ENCODE results near the gene CXCR6. TPM values are rescaled to one million over a fixed set of nuclear protein-coding genes. Genes with fewer than 3 reads are reported as not detected.

CXCR6 gene
- total and polyA plus RNA-seq, 2 of the 13 experiments (the other 11 are each of a cell fraction or from before 2014, with no cell fraction given): not detected

DNA sequence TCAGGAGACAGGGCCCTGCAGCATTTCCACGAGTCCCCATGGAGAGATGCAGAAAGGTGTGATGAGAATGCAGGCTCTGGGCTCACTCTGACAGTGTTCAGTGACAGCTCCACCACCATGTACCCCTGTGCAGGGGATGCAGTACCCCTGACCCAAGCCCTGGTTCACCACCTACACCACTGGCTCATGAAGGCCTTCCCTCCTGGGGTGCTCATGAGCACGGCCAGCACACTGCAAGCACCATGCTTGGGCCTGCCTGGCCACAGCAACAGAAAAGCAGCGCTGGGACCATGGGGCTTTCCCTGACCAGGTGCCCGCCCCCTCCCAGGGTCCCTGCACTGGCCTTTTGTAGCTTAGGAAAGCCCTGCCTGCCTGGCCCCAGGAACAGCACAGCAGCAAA, 6.2 kb downstream of the CXCR6 start (continued):
- no peak for TF ChIP-seq ZFP91 (CRISPR knock-in tag; IDR thresholded peaks at IDR 0.05; ENCODE audit: borderline replicate concordance)
- TF ChIP-seq ZNF704 (CRISPR knock-in tag; IDR thresholded peaks at IDR 0.05; ENCODE audit: borderline replicate concordance): no peak

DNA sequence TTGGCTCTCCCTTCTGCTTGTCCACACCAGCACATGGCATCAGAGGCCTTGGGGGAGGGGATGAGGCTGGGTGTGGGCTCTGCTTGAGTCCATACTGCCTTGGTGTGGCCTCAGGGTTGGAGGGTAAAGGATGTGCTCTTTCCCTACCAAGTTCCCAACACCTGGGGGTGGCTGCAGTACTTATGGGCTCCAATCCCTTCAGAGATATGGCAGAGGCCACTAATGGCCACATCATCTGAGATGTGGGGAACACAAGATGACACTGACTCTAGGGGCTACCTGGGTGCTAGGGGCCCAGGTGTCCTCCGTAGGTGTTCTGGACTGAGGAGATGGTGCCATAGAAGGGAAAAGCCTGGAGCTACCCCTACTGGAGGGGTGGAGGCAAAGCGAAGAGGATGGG, 6.9 kb downstream of the CXCR6 start:
- BruUV-seq (replicated peaks): no TSS peak
- no peaks in the 10 kb centered on the region for H3K4me1 ChIP-seq (ENCODE audit: insufficient read depth, low read length)
- in situ Hi-C loops (cut with HindIII; ENCODE audit: extremely low pct_ligation_motif_present, low pct_unique_long_range_greater_than_20kb): no loop called here
- TF ChIP-seq CBX2 (IDR thresholded peaks at IDR 0.05; ENCODE audit: low read depth, low read length) (no peak), CBX2 (CRISPR knock-in tag; IDR thresholded peaks at IDR 0.05; ENCODE audit: low read depth) (no peak)
- TF ChIP-seq, protein P1, sequence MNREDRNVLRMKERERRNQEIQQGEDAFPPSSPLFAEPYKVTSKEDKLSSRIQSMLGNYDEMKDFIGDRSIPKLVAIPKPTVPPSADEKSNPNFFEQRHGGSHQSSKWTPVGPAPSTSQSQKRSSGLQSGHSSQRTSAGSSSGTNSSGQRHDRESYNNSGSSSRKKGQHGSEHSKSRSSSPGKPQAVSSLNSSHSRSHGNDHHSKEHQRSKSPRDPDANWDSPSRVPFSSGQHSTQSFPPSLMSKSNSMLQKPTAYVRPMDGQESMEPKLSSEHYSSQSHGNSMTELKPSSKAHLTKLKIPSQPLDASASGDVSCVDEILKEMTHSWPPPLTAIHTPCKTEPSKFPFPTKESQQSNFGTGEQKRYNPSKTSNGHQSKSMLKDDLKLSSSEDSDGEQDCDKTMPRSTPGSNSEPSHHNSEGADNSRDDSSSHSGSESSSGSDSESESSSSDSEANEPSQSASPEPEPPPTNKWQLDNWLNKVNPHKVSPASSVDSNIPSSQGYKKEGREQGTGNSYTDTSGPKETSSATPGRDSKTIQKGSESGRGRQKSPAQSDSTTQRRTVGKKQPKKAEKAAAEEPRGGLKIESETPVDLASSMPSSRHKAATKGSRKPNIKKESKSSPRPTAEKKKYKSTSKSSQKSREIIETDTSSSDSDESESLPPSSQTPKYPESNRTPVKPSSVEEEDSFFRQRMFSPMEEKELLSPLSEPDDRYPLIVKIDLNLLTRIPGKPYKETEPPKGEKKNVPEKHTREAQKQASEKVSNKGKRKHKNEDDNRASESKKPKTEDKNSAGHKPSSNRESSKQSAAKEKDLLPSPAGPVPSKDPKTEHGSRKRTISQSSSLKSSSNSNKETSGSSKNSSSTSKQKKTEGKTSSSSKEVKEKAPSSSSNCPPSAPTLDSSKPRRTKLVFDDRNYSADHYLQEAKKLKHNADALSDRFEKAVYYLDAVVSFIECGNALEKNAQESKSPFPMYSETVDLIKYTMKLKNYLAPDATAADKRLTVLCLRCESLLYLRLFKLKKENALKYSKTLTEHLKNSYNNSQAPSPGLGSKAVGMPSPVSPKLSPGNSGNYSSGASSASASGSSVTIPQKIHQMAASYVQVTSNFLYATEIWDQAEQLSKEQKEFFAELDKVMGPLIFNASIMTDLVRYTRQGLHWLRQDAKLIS (CRISPR knock-in tag; IDR thresholded peaks at IDR 0.05): no peak
- CTCF ChIA-PET (ENCODE audit: low intra/inter-chr PET ratio, low total read pairs): no interaction called here
- DNase-seq (ENCODE audit: low spot score) (no peak), ATAC-seq (no peak), FAIRE-seq (no peak)
- no peak overlapping the region for H2AFZ ChIP-seq (ENCODE audit: low read length)
- H3K4me2 ChIP-seq (ENCODE audit: low read depth, low read length): no peak overlapping the region
- H3K79me2 ChIP-seq (ENCODE audit: insufficient read depth, low read length): no peaks in the 10 kb centered on the region
- H3K27ac ChIP-seq (ENCODE audit: extremely low read length, insufficient read depth, low read length): no peak overlapping the region
- H4K20me1 ChIP-seq (ENCODE audit: insufficient read depth, low read length): no peaks in the 10 kb centered on the region
- H3K9me3 ChIP-seq (ENCODE audit: low read length): no peaks in the 10 kb centered on the region
- H3K9ac ChIP-seq (ENCODE audit: insufficient read depth, low read depth, low read length): no peak overlapping the region
- POLR2A ChIA-PET: no interaction called here
- 100% methylated on average over 2 of the region's 2 CpGs for WGBS (ENCODE audit: low lambda C conversion rate)
- intact Hi-C loops (cut with micrococcal nuclease; ENCODE audit: unreplicated experiment): no loop called here
- H3K27me3 ChIP-seq (ENCODE audit: control insufficient read depth in 1 of 2, insufficient read depth in 2 of 2, low read length in 2 of 2): no peaks in the 10 kb centered on the region
- peaks cover 48 to 97% of the 10 kb centered on the region in 2 experiments for H3K36me3 ChIP-seq (replicated peaks in 1 of 2; ENCODE audit: control insufficient read depth in 1 of 2, insufficient read depth in 2 of 2, low read length in 2 of 2)
- no peak overlapping the region for H3K4me3 ChIP-seq (replicated peaks in 1 of 3; ENCODE audit: insufficient read depth in 1 of 3, low read depth in 2 of 3, low read length in 3 of 3)
